Measurements from ENCODE around the gene GLRA3.
"Not testable (repeated sequence)": the region's sequence is repeated elsewhere in the genome, so short reads cannot be mapped to it uniquely, and the experiment has no call there.

GLRA3 gene

GRCh38 chr4:174650711-174651355 is 178.2 kb downstream of the GLRA3 start:
- no peak for DNase-seq

DNA sequence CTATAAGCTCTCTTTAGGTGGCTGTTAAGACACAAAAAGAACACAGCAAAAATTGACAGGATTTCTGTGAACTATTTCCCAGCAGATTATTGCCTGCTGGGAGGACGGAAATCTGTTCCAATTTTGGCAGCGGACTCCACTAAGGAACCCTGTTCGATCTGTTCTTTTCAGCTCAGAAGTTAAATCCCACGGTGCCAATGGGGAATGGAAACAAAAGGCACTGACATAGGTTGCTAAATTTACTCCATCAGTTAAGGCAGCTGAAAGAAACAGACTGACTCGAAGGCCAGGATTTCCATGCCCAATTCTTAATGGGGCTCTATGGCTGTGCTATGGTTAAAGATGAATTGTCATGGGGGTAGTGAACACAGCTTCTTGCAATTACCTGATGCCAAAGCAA is 180.2 kb downstream of the GLRA3 start:
- DNase-seq: no peak

GRCh38 chr4:174646326-174646725 is 182.7 kb downstream of the GLRA3 start:
- no peak for DNase-seq

GRCh38 chr4:174640146-174640545 is 188.9 kb downstream of the GLRA3 start:
- no peak for DNase-seq

GRCh38 chr4:174635732-174636131 is 193.3 kb downstream of the GLRA3 start:
- DNase-seq: no peak

- no peak for DNase-seq
These were observed 195.6 kb downstream of the GLRA3 start for GRCh38 chr4:174633399-174633798.

GRCh38 chr4:174631901-174632758 is 196.9 kb downstream of the GLRA3 start:
- DNase-seq: peak; percentile 64 to 75 (median 73)

DNA sequence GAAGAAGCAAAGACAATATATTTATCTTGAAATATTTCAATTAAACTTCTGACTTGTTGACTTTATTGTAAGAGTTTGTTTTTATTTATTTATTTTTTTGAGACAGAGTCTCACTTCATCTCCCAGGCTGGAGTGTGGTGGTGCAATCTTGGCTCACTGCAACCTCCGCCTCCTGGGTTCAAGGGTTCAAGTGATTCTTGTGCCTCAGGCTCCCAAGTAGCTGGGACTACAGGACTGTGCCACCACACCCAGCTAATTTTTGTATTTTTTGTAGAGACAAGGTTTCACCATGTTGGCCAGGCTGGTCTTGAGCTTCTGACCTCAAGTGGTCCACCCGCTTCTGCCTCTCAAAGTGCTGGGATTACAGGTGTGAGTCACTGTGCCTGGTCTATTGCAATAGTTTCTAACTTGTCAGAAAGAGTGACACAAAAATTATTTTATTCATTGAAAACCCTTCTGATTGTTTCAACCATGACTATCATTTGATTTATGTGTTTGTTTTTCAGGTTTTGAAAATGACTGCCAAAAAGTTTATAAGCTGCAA is 199.1 kb downstream of the GLRA3 start:
- not testable (repeated sequence) for DNase-seq

- DNase-seq: peak in 1 of 3 donors; percentile 23
These were observed 199.8 kb downstream of the GLRA3 start for GRCh38 chr4:174629265-174629664.

GRCh38 chr4:174628191-174628590 is 200.9 kb downstream of the GLRA3 start:
- no peak for DNase-seq

GRCh38 chr4:174627473-174627872 is 201.6 kb downstream of the GLRA3 start:
- no peak for DNase-seq

- DNase-seq: no peak
These were observed 202.6 kb downstream of the GLRA3 start for GRCh38 chr4:174626342-174627008.

GRCh38 chr4:174616661-174617060 is 212.4 kb downstream of the GLRA3 start:
- peak; percentile 40 to 73 (median 73) for DNase-seq

GRCh38 chr4:174613979-174614378 is 215.1 kb downstream of the GLRA3 start:
- DNase-seq: peak; percentile 18 to 62 (median 57)

DNA sequence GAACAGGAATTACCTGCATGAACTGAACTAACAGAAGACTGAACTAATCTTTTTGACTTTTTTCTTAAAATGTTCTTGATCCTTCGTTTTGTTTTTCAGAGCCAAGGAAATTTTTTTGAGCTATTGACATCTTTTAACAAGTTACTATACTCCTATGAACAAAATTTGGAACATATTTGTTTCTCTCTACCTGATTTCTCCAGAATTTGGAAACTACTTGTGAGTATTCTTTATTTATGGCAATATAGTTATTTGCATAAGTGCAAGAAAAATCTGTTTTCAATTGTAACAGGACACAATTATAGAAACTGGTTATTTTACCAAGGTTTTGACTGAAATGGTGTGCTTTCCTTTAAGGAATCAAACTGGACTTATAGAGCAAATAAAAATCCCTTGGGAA is 217.3 kb downstream of the GLRA3 start:
- no peak for DNase-seq

DNA sequence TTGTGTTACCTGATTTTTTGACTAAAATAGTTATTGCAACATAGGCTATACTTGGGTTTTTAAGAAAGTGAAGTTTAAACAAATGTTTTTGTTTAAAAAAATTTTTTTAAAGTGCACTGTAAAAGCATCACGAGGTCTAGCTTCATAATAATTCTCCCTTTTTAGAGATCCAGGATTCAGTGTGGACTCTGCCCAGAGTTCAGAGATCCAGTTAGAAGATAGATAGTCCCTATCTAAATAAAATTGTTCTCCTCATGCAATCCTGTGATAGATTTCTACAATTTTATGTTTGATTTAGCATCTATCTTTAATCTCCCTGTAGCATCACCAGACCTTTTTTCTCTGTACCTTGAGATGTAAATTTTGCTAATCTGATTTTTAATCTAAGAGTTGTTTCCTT is 221.3 kb downstream of the GLRA3 start:
- no peak for DNase-seq

DNA sequence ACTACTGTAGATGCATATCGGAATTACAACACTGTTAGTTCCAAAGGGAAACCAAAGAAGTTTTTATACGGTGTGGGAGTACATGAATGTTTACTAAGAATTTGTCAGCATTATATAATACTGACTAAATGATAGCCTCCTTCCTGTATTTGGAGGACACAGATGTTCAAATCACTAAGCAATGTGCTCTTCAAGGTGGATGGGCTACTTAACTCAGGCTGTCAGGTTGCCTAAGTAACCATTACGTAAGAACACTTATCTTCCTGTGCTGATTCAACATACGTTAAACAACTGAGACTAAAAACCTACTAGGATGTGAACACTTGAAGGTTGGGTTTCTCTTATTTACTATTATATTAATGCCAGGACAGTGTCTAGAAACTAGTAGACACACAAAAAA is 224.8 kb downstream of the GLRA3 start:
- peak in 1 of 3 donors; percentile 40 for DNase-seq

DNA sequence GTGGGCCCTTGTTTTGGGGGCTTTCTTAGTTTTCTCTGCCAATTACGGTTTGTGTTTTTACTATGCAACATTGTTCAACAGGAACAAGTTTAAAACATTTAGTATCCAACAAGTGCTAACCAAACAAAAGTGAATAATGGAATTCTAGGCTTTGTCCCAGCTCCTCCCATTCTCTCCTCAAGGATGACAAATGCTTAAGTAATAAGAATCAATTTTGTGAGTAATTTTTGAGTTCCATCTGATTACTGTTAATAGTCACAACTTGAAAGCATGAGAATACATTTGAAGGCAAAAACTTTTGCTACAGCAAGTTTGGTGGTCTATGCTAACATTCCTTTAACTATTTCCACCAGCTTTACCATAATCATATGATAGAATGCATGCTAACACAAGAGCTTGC is 228.7 kb downstream of the GLRA3 start:
- DNase-seq: no peak

DNA sequence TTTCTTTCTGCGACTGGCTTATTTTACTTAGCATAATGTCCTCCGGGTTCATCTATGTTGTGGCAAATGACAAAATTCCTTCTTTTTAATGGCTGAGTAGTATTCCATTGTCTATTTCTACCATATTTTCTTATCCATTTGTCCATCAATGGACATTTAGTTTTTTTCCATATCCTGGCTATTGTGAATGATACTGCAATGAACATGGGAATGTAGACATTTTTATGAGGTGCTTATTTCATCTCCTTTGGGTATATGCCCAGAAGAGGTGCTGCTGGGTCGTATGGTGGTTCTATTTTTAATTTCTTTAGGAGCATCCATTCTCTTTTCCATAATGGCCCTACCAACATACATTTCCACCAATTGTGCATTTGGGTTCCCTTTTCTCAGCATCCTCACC is 230.2 kb downstream of the GLRA3 start:
- DNase-seq: no peak

DNA sequence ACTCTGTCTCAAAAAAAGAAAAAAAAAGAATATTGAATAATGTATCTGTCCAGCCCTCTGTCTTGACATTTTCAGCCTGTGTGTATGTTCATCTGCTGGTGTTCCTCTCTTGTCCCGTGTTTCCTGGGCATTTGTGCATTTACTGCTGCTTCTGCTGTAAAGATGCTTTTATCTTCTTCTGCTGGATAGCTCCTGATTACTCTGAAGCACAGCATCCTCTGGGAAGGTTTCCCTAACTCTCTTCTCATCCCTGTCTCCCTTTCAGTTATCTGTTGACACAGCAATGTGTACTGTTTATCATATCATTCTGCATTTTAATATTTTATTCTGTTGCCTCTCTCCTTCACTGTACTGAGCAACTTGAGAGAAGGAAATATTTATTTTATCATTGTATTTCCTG is 232.5 kb downstream of the GLRA3 start:
- no peak for DNase-seq

DNA sequence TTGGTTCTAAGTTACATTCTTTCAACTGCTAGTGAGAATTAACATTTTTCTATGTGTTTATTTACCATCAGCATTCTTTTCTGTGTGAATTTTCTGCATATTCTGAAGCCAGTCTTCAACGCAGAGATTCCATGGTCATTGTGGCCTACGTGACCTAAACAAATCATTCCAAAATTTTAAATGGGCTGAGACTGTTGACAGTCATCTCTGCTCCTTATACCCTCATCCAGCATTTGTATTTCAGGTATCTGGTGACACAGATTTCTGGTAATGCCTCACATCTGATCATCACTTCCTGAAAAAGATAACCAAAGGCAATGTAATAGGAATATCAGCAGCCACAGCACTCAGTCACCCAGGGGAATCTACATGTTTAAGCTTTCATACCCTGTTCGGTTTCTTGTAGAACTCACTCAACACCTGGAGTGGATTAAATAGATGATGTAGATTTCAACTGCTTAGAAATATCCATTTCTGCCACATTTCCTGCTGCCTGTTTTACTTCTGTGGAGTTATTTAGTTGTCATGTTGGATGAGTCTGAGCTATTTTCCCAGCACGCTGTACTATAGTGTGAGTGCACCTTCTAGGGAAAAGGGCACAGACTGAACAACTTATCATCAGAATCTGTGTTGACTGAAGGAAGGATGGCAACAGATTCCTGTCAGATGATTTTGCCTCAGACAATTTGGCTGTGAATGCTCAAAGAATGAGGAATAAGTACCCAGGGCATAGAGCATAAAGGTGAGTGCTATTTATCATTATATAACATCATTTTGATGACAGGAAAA is 233.7 kb downstream of the GLRA3 start:
- DNase-seq: no peak

DNA sequence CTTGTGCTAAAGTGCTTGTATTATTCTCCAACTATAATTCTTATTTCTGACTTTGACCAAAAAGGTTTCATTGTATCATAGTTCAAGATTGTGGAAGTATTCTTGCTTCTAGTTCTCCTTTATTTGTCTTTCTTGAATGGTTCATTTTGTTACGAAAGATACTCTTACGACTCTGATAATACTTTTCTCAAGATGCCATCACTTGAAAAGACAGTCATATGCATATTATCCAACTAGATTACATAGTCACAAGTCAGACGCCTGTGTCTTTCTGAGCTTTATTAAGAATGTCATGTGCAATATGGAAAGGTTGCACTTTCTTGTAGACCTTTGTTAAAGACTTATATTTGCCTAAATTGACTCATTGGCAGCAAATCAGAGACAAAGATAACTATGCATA is 235.3 kb downstream of the GLRA3 start:
- peak in 2 of 3 donors; percentile 55 to 59 for DNase-seq

DNA sequence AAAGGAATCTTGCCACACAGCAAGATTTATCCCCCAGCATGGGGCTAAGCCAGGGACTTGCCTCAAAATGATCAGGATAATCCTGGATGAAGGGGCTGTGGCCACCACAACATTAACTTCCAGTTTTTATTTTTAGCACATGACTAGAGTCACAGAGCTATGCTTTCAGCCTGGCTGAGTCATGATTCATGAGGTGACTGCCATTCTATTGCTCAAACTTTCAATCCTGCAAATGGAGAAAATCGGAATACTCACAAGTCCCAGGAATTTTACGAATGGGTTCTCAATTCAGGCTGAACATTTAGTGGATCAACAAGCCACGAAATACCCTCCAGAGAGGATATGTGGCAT is 236.1 kb downstream of the GLRA3 start:
- peak; percentile 68 to 88 (median 87) for DNase-seq

Data from suppressor macrophage treated with lipopolysaccharide for 1 hour (primary cell).